HepG2 (cell line): ENCODE measurements around the gene TUBB.

Experiments used
- ATF2 ChIP-seq: sonication (generic); formaldehyde crosslinking; IDR thresholded peaks from 2 replicates; pipeline ENCODE4 v1.4.0; 2020; ENCODE audit warnings: missing genetic modification reagents
- CREM ChIP-seq, 2 experiments: sonication (generic) in 1 of 2; formaldehyde crosslinking in 1 of 2; IDR thresholded peaks; 2 replicates each; pipeline versions ENCODE4 v1.4.0 to v1.6.1; 2016 to 2020; ENCODE audit warnings: antibody characterized with exemption in 1 of 2, mild to moderate bottlenecking in 1 of 2, missing genetic modification reagents in 1 of 2
- EZH2 ChIP-seq: conservative IDR thresholded peaks from 2 replicates; pipeline ENCODE4 v1.6.1; 2012; ENCODE audit warnings: mild to moderate bottlenecking, low read depth, low read length, moderate library complexity
- KDM5B ChIP-seq: sonication (generic); formaldehyde crosslinking; IDR thresholded peaks from 2 replicates; pipeline ENCODE4 v1.4.0; 2020; ENCODE audit warnings: missing genetic modification reagents, mild to moderate bottlenecking, borderline replicate concordance
- POLR2AphosphoS5 ChIP-seq: IDR thresholded peaks from 2 replicates; pipeline ENCODE4 v1.6.1; 2012; ENCODE audit warnings: low read depth, low read length
- SUZ12 ChIP-seq: fragments of 150-350 bp; IDR thresholded peaks from 2 replicates; pipeline ENCODE4 v1.6.1; 2014; ENCODE audit warnings: low read depth, low read length
- ZBTB7A ChIP-seq: sonication (generic); formaldehyde crosslinking; IDR thresholded peaks from 2 replicates; pipeline ENCODE4 v1.8.0; 2022; ENCODE audit warnings: mild to moderate bottlenecking, missing genetic modification reagents
- ZFP36 ChIP-seq: fragments of 150-350 bp; IDR thresholded peaks from 2 replicates; pipeline ENCODE4 v1.6.1; 2018; ENCODE audit warnings: borderline replicate concordance, low read length, low read depth; ENCODE audit not compliant: partially characterized antibody
- ZNF768 ChIP-seq: sonication (generic); formaldehyde crosslinking; IDR thresholded peaks from 2 replicates; pipeline ENCODE4 v1.4.0; 2020; ENCODE audit warnings: missing genetic modification reagents
- ZSCAN5A ChIP-seq: sonication (generic); formaldehyde crosslinking; IDR thresholded peaks from 2 replicates; pipeline ENCODE4 v1.8.0; 2022; ENCODE audit warnings: mild to moderate bottlenecking, missing genetic modification reagents, borderline replicate concordance
- TF ChIP-seq, protein P1 (sequence below): sonication (generic); formaldehyde crosslinking; IDR thresholded peaks from 2 replicates; pipeline ENCODE4 v1.5.0; 2020; ENCODE audit warnings: mild to moderate bottlenecking, missing genetic modification reagents, moderate library complexity
- TF ChIP-seq, protein P2 (sequence below), 2 experiments: IDR thresholded peaks; 2 replicates each; pipeline ENCODE4 v1.6.1; 2011 to 2012; ENCODE audit warnings: low read length in 2 of 2, borderline replicate concordance in 1 of 2, low read depth in 1 of 2, mild to moderate bottlenecking in 1 of 2, moderate library complexity in 1 of 2
- TF ChIP-seq, protein P3 (sequence below): sonication (generic); formaldehyde crosslinking; IDR thresholded peaks from 2 replicates; pipeline ENCODE4 v1.4.0; 2020; ENCODE audit warnings: missing genetic modification reagents, borderline replicate concordance
- TF ChIP-seq, protein P4 (sequence below): sonication (generic); formaldehyde crosslinking; IDR thresholded peaks from 2 replicates; pipeline ENCODE4 v1.4.0; 2020; ENCODE audit warnings: mild to moderate bottlenecking, missing genetic modification reagents, borderline replicate concordance

DNA sequence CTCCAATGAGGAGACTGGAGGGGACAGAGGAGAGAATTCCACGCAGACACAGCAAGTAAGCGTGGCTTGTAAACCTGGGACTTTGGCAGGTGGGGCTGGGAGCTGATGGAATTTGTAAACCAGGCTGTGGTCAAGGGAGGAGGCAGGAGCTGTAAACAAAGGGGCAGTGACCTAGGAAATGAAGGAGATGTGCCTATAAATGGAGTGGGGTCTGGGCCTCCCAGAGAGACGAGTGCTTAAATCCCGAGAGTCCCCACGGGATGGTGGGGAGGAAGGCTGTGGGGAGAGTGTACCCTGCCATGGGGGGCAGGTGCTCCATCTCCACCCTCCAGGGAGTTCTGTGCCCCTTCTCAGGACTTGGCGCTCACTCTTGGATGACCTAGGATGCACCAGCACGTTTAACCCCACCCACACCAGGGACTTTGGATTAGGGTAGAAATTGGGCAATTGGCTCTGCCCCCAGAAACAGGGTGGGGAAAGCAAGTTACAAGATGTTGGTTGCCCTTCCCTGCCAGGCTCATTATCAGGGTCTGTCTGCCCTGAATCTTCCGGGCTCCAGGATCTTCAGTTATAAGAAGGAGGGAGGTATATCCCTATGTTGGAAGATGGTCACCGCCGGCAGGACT, 43.4 kb upstream of the TUBB start:
- TF ChIP-seq ZSCAN5A (CRISPR knock-in tag), result no peak
- TF ChIP-seq, protein P1, sequence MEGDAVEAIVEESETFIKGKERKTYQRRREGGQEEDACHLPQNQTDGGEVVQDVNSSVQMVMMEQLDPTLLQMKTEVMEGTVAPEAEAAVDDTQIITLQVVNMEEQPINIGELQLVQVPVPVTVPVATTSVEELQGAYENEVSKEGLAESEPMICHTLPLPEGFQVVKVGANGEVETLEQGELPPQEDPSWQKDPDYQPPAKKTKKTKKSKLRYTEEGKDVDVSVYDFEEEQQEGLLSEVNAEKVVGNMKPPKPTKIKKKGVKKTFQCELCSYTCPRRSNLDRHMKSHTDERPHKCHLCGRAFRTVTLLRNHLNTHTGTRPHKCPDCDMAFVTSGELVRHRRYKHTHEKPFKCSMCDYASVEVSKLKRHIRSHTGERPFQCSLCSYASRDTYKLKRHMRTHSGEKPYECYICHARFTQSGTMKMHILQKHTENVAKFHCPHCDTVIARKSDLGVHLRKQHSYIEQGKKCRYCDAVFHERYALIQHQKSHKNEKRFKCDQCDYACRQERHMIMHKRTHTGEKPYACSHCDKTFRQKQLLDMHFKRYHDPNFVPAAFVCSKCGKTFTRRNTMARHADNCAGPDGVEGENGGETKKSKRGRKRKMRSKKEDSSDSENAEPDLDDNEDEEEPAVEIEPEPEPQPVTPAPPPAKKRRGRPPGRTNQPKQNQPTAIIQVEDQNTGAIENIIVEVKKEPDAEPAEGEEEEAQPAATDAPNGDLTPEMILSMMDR (CRISPR knock-in tag), result no peak
- TF ChIP-seq CREM (IDR thresholded peaks at IDR 0.05), result no peak
- no peak for TF ChIP-seq CREM (CRISPR knock-in tag; IDR thresholded peaks at IDR 0.05)
- TF ChIP-seq ZNF768 (CRISPR knock-in tag), result no peak
- TF ChIP-seq ATF2 (CRISPR knock-in tag), result no peak
- TF ChIP-seq ZFP36, result no peak
- TF ChIP-seq EZH2, result no peak
- no peak for TF ChIP-seq SUZ12
- TF ChIP-seq, protein P2, sequence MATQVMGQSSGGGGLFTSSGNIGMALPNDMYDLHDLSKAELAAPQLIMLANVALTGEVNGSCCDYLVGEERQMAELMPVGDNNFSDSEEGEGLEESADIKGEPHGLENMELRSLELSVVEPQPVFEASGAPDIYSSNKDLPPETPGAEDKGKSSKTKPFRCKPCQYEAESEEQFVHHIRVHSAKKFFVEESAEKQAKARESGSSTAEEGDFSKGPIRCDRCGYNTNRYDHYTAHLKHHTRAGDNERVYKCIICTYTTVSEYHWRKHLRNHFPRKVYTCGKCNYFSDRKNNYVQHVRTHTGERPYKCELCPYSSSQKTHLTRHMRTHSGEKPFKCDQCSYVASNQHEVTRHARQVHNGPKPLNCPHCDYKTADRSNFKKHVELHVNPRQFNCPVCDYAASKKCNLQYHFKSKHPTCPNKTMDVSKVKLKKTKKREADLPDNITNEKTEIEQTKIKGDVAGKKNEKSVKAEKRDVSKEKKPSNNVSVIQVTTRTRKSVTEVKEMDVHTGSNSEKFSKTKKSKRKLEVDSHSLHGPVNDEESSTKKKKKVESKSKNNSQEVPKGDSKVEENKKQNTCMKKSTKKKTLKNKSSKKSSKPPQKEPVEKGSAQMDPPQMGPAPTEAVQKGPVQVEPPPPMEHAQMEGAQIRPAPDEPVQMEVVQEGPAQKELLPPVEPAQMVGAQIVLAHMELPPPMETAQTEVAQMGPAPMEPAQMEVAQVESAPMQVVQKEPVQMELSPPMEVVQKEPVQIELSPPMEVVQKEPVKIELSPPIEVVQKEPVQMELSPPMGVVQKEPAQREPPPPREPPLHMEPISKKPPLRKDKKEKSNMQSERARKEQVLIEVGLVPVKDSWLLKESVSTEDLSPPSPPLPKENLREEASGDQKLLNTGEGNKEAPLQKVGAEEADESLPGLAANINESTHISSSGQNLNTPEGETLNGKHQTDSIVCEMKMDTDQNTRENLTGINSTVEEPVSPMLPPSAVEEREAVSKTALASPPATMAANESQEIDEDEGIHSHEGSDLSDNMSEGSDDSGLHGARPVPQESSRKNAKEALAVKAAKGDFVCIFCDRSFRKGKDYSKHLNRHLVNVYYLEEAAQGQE (IDR thresholded peaks at IDR 0.05; ENCODE audit: borderline replicate concordance in 1 of 2, low read depth in 1 of 2, low read length in 2 of 2), result no peak
- TF ChIP-seq, protein P3, sequence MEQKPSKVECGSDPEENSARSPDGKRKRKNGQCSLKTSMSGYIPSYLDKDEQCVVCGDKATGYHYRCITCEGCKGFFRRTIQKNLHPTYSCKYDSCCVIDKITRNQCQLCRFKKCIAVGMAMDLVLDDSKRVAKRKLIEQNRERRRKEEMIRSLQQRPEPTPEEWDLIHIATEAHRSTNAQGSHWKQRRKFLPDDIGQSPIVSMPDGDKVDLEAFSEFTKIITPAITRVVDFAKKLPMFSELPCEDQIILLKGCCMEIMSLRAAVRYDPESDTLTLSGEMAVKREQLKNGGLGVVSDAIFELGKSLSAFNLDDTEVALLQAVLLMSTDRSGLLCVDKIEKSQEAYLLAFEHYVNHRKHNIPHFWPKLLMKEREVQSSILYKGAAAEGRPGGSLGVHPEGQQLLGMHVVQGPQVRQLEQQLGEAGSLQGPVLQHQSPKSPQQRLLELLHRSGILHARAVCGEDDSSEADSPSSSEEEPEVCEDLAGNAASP (CRISPR knock-in tag), result no peak
- no peak for TF ChIP-seq KDM5B (CRISPR knock-in tag)
- TF ChIP-seq, protein P4, sequence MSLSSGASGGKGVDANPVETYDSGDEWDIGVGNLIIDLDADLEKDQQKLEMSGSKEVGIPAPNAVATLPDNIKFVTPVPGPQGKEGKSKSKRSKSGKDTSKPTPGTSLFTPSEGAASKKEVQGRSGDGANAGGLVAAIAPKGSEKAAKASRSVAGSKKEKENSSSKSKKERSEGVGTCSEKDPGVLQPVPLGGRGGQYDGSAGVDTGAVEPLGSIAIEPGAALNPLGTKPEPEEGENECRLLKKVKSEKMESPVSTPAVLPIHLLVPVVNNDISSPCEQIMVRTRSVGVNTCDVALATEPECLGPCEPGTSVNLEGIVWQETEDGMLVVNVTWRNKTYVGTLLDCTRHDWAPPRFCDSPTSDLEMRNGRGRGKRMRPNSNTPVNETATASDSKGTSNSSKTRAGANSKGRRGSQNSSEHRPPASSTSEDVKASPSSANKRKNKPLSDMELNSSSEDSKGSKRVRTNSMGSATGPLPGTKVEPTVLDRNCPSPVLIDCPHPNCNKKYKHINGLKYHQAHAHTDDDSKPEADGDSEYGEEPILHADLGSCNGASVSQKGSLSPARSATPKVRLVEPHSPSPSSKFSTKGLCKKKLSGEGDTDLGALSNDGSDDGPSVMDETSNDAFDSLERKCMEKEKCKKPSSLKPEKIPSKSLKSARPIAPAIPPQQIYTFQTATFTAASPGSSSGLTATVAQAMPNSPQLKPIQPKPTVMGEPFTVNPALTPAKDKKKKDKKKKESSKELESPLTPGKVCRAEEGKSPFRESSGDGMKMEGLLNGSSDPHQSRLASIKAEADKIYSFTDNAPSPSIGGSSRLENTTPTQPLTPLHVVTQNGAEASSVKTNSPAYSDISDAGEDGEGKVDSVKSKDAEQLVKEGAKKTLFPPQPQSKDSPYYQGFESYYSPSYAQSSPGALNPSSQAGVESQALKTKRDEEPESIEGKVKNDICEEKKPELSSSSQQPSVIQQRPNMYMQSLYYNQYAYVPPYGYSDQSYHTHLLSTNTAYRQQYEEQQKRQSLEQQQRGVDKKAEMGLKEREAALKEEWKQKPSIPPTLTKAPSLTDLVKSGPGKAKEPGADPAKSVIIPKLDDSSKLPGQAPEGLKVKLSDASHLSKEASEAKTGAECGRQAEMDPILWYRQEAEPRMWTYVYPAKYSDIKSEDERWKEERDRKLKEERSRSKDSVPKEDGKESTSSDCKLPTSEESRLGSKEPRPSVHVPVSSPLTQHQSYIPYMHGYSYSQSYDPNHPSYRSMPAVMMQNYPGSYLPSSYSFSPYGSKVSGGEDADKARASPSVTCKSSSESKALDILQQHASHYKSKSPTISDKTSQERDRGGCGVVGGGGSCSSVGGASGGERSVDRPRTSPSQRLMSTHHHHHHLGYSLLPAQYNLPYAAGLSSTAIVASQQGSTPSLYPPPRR (CRISPR knock-in tag), result no peak
- TF ChIP-seq POLR2AphosphoS5, result no peak
- no peak for TF ChIP-seq ZBTB7A (CRISPR knock-in tag)
